Hippocampal formation (tissue), 2 donors: Measurements from ENCODE around the gene USP17L29.
"Not testable (repeated sequence)": the region's sequence is repeated elsewhere in the genome, so short reads cannot be mapped to it uniquely, and the experiment has no call there.

ENCODE experiments used
- DNase-seq, 2 donors: peaks; one replicate each; lab custom pipeline; 2025; lab: John Stamatoyannopoulos, UW

Gene USP17L29, protein sequence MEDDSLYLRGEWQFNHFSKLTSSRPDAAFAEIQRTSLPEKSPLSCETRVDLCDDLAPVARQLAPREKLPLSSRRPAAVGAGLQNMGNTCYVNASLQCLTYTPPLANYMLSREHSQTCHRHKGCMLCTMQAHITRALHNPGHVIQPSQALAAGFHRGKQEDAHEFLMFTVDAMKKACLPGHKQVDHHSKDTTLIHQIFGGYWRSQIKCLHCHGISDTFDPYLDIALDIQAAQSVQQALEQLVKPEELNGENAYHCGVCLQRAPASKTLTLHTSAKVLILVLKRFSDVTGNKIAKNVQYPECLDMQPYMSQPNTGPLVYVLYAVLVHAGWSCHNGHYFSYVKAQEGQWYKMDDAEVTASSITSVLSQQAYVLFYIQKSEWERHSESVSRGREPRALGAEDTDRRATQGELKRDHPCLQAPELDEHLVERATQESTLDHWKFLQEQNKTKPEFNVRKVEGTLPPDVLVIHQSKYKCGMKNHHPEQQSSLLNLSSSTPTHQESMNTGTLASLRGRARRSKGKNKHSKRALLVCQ

DNA sequence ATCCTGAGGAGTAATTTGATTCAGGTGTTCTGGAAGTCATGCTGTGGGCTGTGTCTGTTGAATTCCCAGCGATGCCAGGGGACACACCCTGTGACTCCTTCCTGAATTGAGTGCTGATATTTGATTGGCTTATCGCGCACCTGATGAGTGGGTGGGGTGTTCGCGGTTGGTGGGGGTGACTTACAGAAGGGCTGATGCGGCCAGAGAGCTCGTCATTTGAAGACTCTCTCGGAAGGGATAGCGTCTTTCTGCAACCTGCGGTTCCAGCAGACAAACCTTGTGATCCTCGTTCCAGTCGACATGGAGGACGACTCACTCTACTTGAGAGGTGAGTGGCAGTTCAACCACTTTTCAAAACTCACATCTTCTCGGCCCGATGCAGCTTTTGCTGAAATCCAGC is at the start of gene USP17L29:
Gene USP17L29 (plus strand): TSS at position 301 of the 400 bp plus-strand sequence. CDS start 0 bp downstream, at position 301.
- DNase-seq, result not testable (repeated sequence)

GRCh38 chr4:9324191-9324590 is 29.2 kb upstream of the USP17L29 start:
- DNase-seq, result not testable (repeated sequence)

DNA sequence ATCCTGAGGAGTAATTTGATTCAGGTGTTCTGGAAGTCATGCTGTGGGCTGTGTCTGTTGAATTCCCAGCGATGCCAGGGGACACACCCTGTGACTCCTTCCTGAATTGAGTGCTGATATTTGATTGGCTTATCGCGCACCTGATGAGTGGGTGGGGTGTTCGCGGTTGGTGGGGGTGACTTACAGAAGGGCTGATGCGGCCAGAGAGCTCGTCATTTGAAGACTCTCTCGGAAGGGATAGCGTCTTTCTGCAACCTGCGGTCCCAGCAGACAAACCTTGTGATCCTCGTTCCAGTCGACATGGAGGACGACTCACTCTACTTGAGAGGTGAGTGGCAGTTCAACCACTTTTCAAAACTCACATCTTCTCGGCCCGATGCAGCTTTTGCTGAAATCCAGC is 28.6 kb upstream of the USP17L29 start, which contains the start of gene USP17L24:
Gene USP17L24 (plus strand): TSS at position 301 of the 400 bp plus-strand sequence. CDS start 0 bp downstream, at position 301.
- DNase-seq, result not testable (repeated sequence)

- DNase-seq, result not testable (repeated sequence)
Observed at GRCh38 chr4:9329611-9330010, 23.8 kb upstream of the USP17L29 start, which contains the start of gene USP17L25. USP17L25 (plus strand) TSS chr4:9329911; CDS start chr4:9329911, 0 bp downstream.

DNA sequence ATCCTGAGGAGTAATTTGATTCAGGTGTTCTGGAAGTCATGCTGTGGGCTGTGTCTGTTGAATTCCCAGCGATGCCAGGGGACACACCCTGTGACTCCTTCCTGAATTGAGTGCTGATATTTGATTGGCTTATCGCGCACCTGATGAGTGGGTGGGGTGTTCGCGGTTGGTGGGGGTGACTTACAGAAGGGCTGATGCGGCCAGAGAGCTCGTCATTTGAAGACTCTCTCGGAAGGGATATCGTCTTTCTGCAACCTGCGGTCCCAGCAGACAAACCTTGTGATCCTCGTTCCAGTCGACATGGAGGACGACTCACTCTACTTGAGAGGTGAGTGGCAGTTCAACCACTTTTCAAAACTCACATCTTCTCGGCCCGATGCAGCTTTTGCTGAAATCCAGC is 19.1 kb upstream of the USP17L29 start, which contains the start of gene USP17L26:
Gene USP17L26 (plus strand): TSS at position 301 of the 400 bp plus-strand sequence. CDS start 0 bp downstream, at position 301.
- not testable (repeated sequence) for DNase-seq

DNA sequence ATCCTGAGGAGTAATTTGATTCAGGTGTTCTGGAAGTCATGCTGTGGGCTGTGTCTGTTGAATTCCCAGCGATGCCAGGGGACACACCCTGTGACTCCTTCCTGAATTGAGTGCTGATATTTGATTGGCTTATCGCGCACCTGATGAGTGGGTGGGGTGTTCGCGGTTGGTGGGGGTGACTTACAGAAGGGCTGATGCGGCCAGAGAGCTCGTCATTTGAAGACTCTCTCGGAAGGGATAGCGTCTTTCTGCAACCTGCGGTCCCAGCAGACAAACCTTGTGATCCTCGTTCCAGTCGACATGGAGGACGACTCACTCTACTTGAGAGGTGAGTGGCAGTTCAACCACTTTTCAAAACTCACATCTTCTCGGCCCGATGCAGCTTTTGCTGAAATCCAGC is 14.3 kb upstream of the USP17L29 start, which contains the start of gene USP17L5:
Gene USP17L5 (plus strand): TSS at position 301 of the 400 bp plus-strand sequence. CDS start 0 bp downstream, at position 301.
- DNase-seq, result not testable (repeated sequence)

GRCh38 chr4:9343848-9344247 is 9.6 kb upstream of the USP17L29 start, which contains the start of gene USP17L27:
USP17L27 (plus strand) TSS chr4:9344148; CDS start chr4:9344148, 0 bp downstream.
- not testable (repeated sequence) for DNase-seq

- not testable (repeated sequence) for DNase-seq
Observed at GRCh38 chr4:9348593-9348992, 4.8 kb upstream of the USP17L29 start, which contains the start of gene USP17L28. USP17L28 (plus strand) TSS chr4:9348893; CDS start chr4:9348893, 0 bp downstream.

GRCh38 chr4:9350866-9351265 is 2.6 kb upstream of the USP17L29 start:
- DNase-seq, result not testable (repeated sequence)

- DNase-seq, result not testable (repeated sequence)
Observed at GRCh38 chr4:9362829-9363228, 9.4 kb downstream of the USP17L29 start, which contains the start of gene USP17L30. USP17L30 (plus strand) TSS chr4:9363129; CDS start chr4:9363129, 0 bp downstream.

DNA sequence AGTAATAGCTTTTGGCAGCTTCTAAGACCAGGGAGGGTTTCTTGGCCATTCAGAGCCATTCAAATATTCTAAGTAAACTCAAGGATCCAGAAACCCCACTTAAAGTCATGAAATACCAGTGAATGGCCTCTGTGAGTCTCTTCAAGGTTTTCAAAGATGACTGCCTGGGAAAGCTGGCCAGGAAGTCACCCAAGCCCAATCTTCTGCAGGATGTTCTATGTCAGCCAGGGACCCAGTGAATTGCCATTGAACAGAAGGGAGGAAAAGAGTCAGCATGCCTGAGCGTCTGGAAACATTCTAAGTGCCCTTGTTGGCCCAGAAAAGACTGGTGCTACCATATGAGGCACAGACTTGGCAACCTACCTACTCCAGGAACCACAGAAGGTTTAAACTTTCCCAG is 26.4 kb downstream of the USP17L29 start:
- DNase-seq, result not testable (repeated sequence)

DNA sequence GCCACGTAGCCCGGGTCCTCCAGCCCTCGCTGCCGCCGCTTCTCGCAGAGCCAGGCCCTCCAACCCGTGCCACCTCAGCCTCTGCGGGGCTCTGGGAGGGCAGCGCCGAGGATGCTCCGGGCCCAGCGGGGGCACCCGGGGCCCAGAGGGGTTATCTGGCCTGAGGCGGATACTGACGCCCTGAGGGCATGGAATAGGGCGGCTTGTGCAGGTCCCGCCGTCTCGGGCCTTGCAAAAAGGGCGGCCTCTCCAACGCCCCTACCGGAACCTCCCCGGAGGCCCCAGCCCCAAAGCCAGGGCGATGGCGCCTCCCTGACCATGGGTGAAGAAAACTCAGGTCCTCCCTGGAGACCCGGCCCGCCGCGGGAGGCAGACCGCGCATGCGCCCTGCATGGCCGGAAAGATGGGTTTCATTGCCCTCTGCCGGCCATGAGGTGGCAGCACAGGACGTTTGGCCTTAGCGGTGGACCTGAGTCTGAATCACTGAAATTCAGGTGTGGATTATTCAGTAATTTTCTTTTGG is 27.6 kb downstream of the USP17L29 start:
- DNase-seq, result not testable (repeated sequence)

- DNase-seq, result no peak
Observed at GRCh38 chr4:9384126-9384525, 30.7 kb downstream of the USP17L29 start.

DNA sequence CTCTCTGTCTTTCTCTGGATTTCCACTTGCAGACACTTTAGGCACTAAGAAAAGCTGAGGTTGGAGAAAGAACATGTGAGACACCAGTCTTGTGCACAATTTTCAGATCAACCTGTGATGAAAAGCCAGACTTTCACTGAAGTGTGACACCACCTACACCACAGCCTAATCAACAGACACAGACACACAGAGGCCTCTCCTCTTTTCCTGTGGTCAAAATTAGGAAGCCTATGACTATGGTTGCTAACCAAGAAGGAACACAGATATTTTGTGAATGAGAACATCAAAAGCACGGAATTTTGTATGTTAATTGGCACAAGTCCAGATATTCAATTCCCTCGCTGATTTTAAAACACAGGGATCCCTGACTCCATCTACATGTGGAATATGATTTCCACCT is 35.6 kb downstream of the USP17L29 start:
- DNase-seq, result not testable (repeated sequence)
